HepG2 (cell line): ENCODE data around the gene SYVN1. TPM values are rescaled to one million over a fixed set of nuclear protein-coding genes. Genes with fewer than 3 reads are reported as not detected.

Experiments used
- ATAC-seq: fragments of 200-7000 bp; cut with Tn5 transposase; 3 replicates; pipeline ENCODE4 v1.9.1; 2020; ENCODE audit warnings: mild to moderate bottlenecking, moderate library complexity
- BruUV-seq: library from RNA; stranded (reverse); fragments of 400-500 nt; replicated peaks from 2 replicates; lab custom pipeline; 2021; lab: Mats Ljungman, UMichigan
- CTCF ChIA-PET: fragments of 300-600 bp; formaldehyde crosslinking; extraction: SDS; loops from one replicate; lab custom pipeline; 2021; ENCODE audit warnings: low total read pairs, inconsistent platforms, low intra/inter-chr PET ratio; lab: Yijun Ruan, JAX
- POLR2A ChIA-PET: fragments of 350-600 bp; sonication (Branson Sonifier 250); formaldehyde crosslinking; loops from one replicate; lab custom pipeline; 2020; ENCODE audit warnings: antibody characterized with exemption, inconsistent platforms; lab: Yijun Ruan, JAX
- DNase-seq: peaks from one replicate; pipeline ENCODE4 v3.0.0-alpha.2; 2015; ENCODE audit warnings: low spot score
- FAIRE-seq: peaks from 3 replicates; lab custom pipeline; 2011; peaks lifted over from hg19 to GRCh38; lab: Jason Lieb, UNC
- H2AFZ ChIP-seq: one replicate; pipeline ENCODE4 v1.6.1; 2011; ENCODE audit warnings: low read length, inconsistent platforms
- H3K27ac ChIP-seq: fragments of 300-600 bp; 3 replicates; pipeline ENCODE4 v1.8.0; 2011; ENCODE audit warnings: mixed run types, mild to moderate bottlenecking, mixed read lengths, low read length, inconsistent platforms; ENCODE audit not compliant: insufficient read depth; ENCODE audit errors: extremely low read length
- H3K27me3 ChIP-seq, 2 experiments: fragments of 200-600 bp in 1 of 2; 2 replicates in 1 of 2; 3 replicates in 1 of 2; pipeline versions ENCODE4 v1.6.0 to v1.8.0; 2011; ENCODE audit warnings: low read length in 2 of 2, mild to moderate bottlenecking in 2 of 2, moderate library complexity in 2 of 2, inconsistent platforms in 1 of 2; ENCODE audit not compliant: insufficient read depth in 2 of 2, control insufficient read depth in 1 of 2
- H3K36me3 ChIP-seq, 2 experiments: fragments of 200-600 bp in 1 of 2; replicated peaks in 1 of 2; 2 replicates in 1 of 2; 3 replicates in 1 of 2; pipeline versions ENCODE4 v1.5.1 to v1.8.0; 2011; ENCODE audit warnings: low read length in 2 of 2, inconsistent platforms in 1 of 2; ENCODE audit not compliant: insufficient read depth in 2 of 2, control insufficient read depth in 1 of 2
- H3K4me1 ChIP-seq: 2 replicates; pipeline ENCODE4 v1.5.1; 2012; ENCODE audit warnings: low read length, inconsistent platforms; ENCODE audit not compliant: insufficient read depth
- H3K4me2 ChIP-seq: 2 replicates; pipeline ENCODE4 v1.6.0; 2011; ENCODE audit warnings: low read depth, low read length, inconsistent platforms
- H3K4me3 ChIP-seq, 3 experiments: fragments of 200-600 bp in 1 of 3; sonication (generic), shearing (Covaris generic) in 1 of 3; replicated peaks in 1 of 3; 2 replicates each; pipeline ENCODE4 v1.5.1; 2011 to 2016; ENCODE audit warnings: low read length in 3 of 3, inconsistent platforms in 2 of 3, low read depth in 2 of 3, mild to moderate bottlenecking in 2 of 3, control low read depth in 1 of 3, mixed read lengths in 1 of 3; ENCODE audit not compliant: insufficient read depth in 1 of 3
- H3K79me2 ChIP-seq: one replicate; pipeline ENCODE4 v1.6.1; 2011; ENCODE audit warnings: low read length, inconsistent platforms; ENCODE audit not compliant: insufficient read depth
- H3K9ac ChIP-seq: 2 replicates; pipeline ENCODE4 v1.6.0; 2011; ENCODE audit warnings: mild to moderate bottlenecking, low read depth, low read length, inconsistent platforms; ENCODE audit not compliant: insufficient read depth
- H3K9me3 ChIP-seq: 2 replicates; pipeline ENCODE4 v1.5.1; 2012; ENCODE audit warnings: mild to moderate bottlenecking, low read length
- H4K20me1 ChIP-seq: 2 replicates; pipeline ENCODE4 v1.6.0; 2011; ENCODE audit warnings: inconsistent platforms, mild to moderate bottlenecking, low read length, moderate library complexity; ENCODE audit not compliant: insufficient read depth
- AGO1 ChIP-seq: fragments of 200-400 bp; formaldehyde crosslinking; IDR thresholded peaks from 2 replicates; pipeline ENCODE4 v1.6.1; 2017; ENCODE audit warnings: mild to moderate bottlenecking, low read depth, low read length, moderate library complexity; ENCODE audit not compliant: poor library complexity, severe bottlenecking
- AGO2 ChIP-seq: fragments of 200-400 bp; formaldehyde crosslinking; optimal IDR thresholded peaks from 2 replicates; pipeline ENCODE3; 2017; ENCODE audit warnings: mild to moderate bottlenecking, low read depth, low read length, moderate library complexity
- HES4 ChIP-seq: sonication (generic); formaldehyde crosslinking; IDR thresholded peaks from 2 replicates; pipeline ENCODE4 v1.9.0; 2021; ENCODE audit warnings: mild to moderate bottlenecking, missing genetic modification reagents, borderline replicate concordance
- ISX ChIP-seq: sonication (generic); formaldehyde crosslinking; conservative IDR thresholded peaks from 2 replicates; pipeline ENCODE4 v1.5.0; 2020; ENCODE audit warnings: missing genetic modification reagents
- MBD4 ChIP-seq: IDR thresholded peaks from 2 replicates; pipeline ENCODE4 v1.6.1; 2012; ENCODE audit warnings: low read length, inconsistent platforms, borderline replicate concordance
- PAWR ChIP-seq: sonication (generic); formaldehyde crosslinking; IDR thresholded peaks from 2 replicates; pipeline ENCODE4 v1.4.0; 2020; ENCODE audit warnings: missing genetic modification reagents, mild to moderate bottlenecking, borderline replicate concordance
- POLR2A ChIP-seq, 2 experiments: IDR thresholded peaks; 2 replicates each; pipeline ENCODE4 v1.6.1; 2011; ENCODE audit warnings: low read depth in 2 of 2, low read length in 2 of 2, mild to moderate bottlenecking in 1 of 2, moderate library complexity in 1 of 2; ENCODE audit not compliant: insufficient read depth in 1 of 2
- RBFOX2 ChIP-seq: fragments of 200-400 bp; formaldehyde crosslinking; IDR thresholded peaks from 2 replicates; pipeline ENCODE4 v1.6.1; 2017; ENCODE audit warnings: low read depth, mild to moderate bottlenecking, low read length
- TGIF2 ChIP-seq: IDR thresholded peaks from 2 replicates; pipeline ENCODE4 v1.6.1; 2016; ENCODE audit warnings: control low read depth, missing compliant biosample characterization
- ZNF143 ChIP-seq: sonication (generic); formaldehyde crosslinking; IDR thresholded peaks from 2 replicates; pipeline ENCODE4 v1.4.0; 2020; ENCODE audit warnings: missing genetic modification reagents
- WGBS: methylation state at CpG from one replicate; pipeline ENCODE4 v1.1.6; 2017; ENCODE audit warnings: low lambda C conversion rate; 5-methylcytosine and 5-hydroxymethylcytosine counted together
- in situ Hi-C: cut with HindIII; loops from 2 replicates; pipeline ENCODE4 v1.10.0; 2017; ENCODE audit warnings: low pct_unique_long_range_greater_than_20kb; ENCODE audit not compliant: extremely low pct_ligation_motif_present
- intact Hi-C: fragments of 100-400 bp; cut with micrococcal nuclease; formaldehyde crosslinking; loops from one replicate; pipeline ENCODE4 v1.10.0; 2022; ENCODE audit not compliant: unreplicated experiment
- polyA plus RNA-seq, 8 experiments: library from polyadenylated mRNA; depleted of rRNA in 3 of 8; stranded (reverse) in 7 of 8; unstranded in 1 of 8; fragments of >200 nt; fragmentation: Illumina TruSeq in 4 of 8; extraction: Trizol in 4 of 8; gene quantifications; 2 replicates each; pipeline versions ENCODE4 v1.2.1 to v1.2.3, GENCODE V29; 2011 to 2016; ENCODE audit warnings: low read depth in 4 of 8, missing spikeins in 1 of 8, mixed read lengths in 1 of 8; ENCODE audit not compliant: insufficient read depth in 1 of 8
- total RNA-seq, 5 experiments: library from RNA; depleted of rRNA; stranded (reverse); fragments of >200 nt; fragmentation: Illumina TruSeq; extraction: Trizol; gene quantifications; 2 replicates each; pipeline ENCODE4 v1.2.3, GENCODE V29; 2016; ENCODE audit warnings: low read depth in 1 of 5

The SYVN1 gene
- total and polyA plus RNA-seq, 2 of the 13 experiments (the other 11 are each of a cell fraction or from before 2014, with no cell fraction given), result 10.3 to 22.5 TPM

- H3K4me1 ChIP-seq, result peaks cover 20% of the 10 kb centered on the region
- peaks cover 26% of the 10 kb centered on the region for H3K79me2 ChIP-seq
- WGBS, result 95% methylated on average over 18 of the region's 19 CpGs
- no peaks in the 10 kb centered on the region; a peak in 1 of 5 replicates for H3K27me3 ChIP-seq
- CTCF ChIA-PET, result no interaction called here
- H3K27ac ChIP-seq, result no peak overlapping the region
- H3K9ac ChIP-seq, result no peak overlapping the region
- no peak overlapping the region for H2AFZ ChIP-seq
- POLR2A ChIA-PET, result interaction anchor here (1.1 to 2.7 kb wide), 4 partner anchors 9 to 51 kb away, joined by 3 to 20 read pairs (median 7); partner anchors contain the start of genes CAPN1, FAU and MRPL49
- no TSS peak for BruUV-seq
- no peak overlapping the region for H3K4me2 ChIP-seq
- DNase-seq, result no peak
- 0 out of 4 replicates have a peak, but pooled peaks of 1 of the 2 experiments have one; percentile 8 for TF ChIP-seq POLR2A (IDR thresholded peaks at IDR 0.05; ENCODE audit: insufficient read depth in 1 of 2, low read depth in 2 of 2, low read length in 2 of 2)
- TF ChIP-seq TGIF2 (CRISPR knock-in tag), result no peak
- TF ChIP-seq HES4 (CRISPR knock-in tag), result no peak
- TF ChIP-seq ISX (CRISPR knock-in tag), result no peak
- peaks cover 17% of the 10 kb centered on the region for H4K20me1 ChIP-seq
- intact Hi-C loops, result no loop called here
- no peak for ATAC-seq
- no peak overlapping the region for H3K4me3 ChIP-seq
- FAIRE-seq, result no peak
- H3K36me3 ChIP-seq, result peaks cover 38 to 63% of the 10 kb centered on the region in 2 experiments
- in situ Hi-C loops, result no loop called here
- no peaks in the 10 kb centered on the region for H3K9me3 ChIP-seq
Observed at GRCh38 chr11:65130631-65131416, 3.5 kb downstream of the SYVN1 start.

GRCh38 chr11:65129649-65130441, 4.5 kb downstream of the SYVN1 start:
- Histone ChIP-seq H3K4me3 (no peak overlapping the region), H3K9me3 (no peaks in the 10 kb centered on the region), H3K79me2 (peaks cover 29% of the 10 kb centered on the region), H3K27ac (no peak overlapping the region), H3K9ac (no peak overlapping the region), H3K27me3 (no peaks in the 10 kb centered on the region; a peak in 1 of 5 replicates), H3K4me2 (no peak overlapping the region), H4K20me1 (peaks cover 17% of the 10 kb centered on the region), H3K36me3 (peaks cover 47 to 72% of the 10 kb centered on the region in 2 experiments), H2AFZ (no peak overlapping the region), H3K4me1 (peaks cover 14% of the 10 kb centered on the region)
- ChIA-PET POLR2A (interaction anchor here (0.7 to 2.8 kb wide), 6 partner anchors 8 to 116 kb away, joined by 3 to 20 read pairs (median 6); partner anchors contain the start of genes ARL2, CAPN1, FAU and MRPL49), CTCF (no interaction called here)
- WGBS, result 99% methylated on average over 7 of the region's 13 CpGs
- DNase-seq, result no peak
- ATAC-seq, result no peak
- in situ Hi-C loops, result no loop called here
- intact Hi-C loops, result no loop called here
- no TSS peak for BruUV-seq
- peak in 1 of 2 experiments; percentile 35; a peak in 1 of 4 replicates for TF ChIP-seq POLR2A (IDR thresholded peaks at IDR 0.05; ENCODE audit: insufficient read depth in 1 of 2, low read depth in 2 of 2, low read length in 2 of 2)
- TF ChIP-seq AGO1, result peak; percentile 41
- peak; percentile 93 for TF ChIP-seq AGO2
- TF ChIP-seq PAWR (CRISPR knock-in tag), result no peak
- TF ChIP-seq ZNF143 (CRISPR knock-in tag), result no peak
- no peak for TF ChIP-seq MBD4
- peak; percentile 63 for TF ChIP-seq RBFOX2
- FAIRE-seq, result no peak
